GM18870 (cell line): ENCODE results near the gene CCNJ.
"Not testable (repeated sequence)": the region's sequence is repeated elsewhere in the genome, so short reads cannot be mapped to it uniquely, and the experiment has no call there.

Source experiments
- ATAC-seq: cut with Tn5 transposase; IDR thresholded peaks from one replicate; pipeline ENCODE4 v1.9.1; 2021; ENCODE audit warnings: moderate library complexity; ENCODE audit not compliant: unreplicated experiment

The CCNJ gene, protein sequence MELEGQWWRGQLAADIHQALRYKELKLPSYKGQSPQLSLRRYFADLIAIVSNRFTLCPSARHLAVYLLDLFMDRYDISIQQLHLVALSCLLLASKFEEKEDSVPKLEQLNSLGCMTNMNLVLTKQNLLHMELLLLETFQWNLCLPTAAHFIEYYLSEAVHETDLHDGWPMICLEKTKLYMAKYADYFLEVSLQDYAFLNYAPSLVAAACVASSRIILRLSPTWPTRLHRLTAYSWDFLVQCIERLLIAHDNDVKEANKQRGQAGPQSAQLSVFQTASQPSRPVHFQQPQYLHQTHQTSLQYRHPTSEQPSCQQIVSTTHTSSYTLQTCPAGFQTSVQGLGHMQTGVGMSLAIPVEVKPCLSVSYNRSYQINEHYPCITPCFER

DNA sequence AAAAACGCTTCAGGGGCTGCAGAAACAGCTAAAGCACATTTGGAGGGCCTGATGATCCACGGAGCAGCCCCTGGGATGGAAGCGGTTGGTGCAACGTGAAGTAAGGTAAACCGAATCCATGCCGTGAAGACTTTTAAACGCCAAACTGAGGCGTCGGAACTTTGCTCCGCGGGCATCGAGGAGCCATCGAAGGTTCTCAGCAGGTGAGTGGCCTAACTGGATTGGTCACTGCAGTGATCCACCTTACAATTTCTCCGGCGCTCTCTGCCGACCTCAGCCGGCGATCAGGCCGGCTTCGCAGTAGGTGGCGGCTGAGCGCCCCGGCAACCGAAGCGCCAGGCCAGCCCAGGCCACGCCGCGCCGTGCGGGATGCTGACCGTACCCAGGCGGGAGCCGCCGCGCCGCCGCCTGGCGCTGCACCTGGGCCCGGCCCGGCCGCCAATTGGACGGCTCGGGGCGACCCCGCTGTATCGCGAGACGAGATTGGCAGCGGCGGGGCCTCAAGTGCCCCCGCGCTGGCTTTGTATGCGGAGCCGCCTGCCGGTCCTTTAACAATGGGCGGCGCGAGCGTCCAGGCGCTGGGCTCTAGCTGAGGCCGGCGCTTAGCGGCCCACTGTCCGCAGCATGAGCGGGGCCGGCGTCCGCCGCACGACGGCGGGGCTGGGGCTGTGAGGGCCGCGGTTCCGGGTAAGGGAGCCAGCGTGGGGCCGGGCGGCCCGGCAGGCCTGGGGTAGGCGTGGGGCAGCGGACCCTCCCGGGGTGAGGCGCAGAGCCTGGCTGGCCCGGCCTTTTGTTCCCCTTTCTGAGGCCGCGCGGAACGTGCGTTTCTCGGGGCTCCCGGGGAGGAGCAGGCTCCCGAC is at the start of gene CCNJ:
TSS of gene CCNJ (plus strand) at position 551 of the 860 bp plus-strand sequence. CDS start 811 bp downstream, outside the sequence.
- peak; percentile 44 for ATAC-seq

DNA sequence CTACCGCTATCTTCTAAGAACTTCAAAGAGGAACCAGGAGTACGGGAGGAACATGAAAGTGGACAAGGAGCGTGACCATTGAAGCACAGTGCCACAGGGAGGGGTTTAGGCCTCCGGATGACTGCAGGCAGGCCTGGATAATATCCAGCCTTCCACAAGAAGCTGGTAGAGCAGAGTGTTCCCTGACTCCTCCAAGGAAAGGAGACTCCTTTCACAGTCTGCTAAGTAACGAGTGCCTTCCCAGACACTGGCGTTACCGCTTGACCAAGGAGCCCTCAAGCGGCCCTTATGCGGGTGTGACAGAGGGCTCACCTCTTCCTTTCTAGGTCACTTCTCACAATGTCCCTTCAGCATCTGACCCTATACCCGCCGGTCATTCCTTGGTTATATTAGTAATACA is 49.0 kb upstream of the CCNJ start:
- ATAC-seq = not testable (repeated sequence)

DNA sequence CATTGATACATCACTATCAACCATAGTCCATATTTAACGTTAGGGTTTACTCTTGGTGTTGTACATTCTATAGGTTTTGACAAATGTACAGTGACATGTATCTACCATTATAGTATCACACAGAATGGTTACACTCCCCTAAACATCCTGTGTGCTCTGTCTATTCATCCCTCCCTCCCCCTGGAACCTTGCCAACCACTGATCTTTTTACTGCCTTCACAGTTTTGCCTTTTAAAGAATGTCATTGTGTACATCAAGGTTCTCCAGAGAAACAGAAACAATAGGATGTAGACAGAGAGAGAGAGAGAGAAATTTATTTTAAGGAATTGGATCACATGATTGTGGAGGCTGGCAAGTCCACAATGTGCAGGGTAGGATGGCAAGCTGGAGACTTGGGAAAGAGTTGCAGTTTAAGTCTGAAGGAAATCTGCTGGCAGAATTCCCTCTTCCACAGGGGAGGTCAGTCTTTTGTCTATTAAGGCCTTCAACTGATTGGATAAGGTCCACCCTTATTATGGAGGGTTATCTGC is 45.1 kb upstream of the CCNJ start:
- no peak for ATAC-seq

DNA sequence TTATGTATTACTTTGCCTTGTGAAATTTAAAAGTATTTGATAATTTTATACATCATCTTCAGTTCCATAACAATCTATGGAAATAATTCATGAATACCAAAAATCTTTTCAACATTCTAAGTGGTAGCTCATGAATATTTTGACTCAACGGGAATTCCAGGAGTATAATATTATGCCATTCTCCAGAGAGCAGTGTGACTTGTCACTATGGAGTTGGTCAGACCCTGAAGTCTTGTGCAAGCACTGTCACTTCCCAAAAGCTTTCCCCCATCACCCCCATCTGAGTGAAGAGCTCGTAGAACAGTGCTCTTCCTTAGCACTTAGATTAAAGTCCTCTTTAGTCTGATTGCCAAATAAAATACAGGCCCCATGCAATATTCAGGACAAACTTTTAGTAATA is 29.4 kb upstream of the CCNJ start:
- no peak for ATAC-seq

DNA sequence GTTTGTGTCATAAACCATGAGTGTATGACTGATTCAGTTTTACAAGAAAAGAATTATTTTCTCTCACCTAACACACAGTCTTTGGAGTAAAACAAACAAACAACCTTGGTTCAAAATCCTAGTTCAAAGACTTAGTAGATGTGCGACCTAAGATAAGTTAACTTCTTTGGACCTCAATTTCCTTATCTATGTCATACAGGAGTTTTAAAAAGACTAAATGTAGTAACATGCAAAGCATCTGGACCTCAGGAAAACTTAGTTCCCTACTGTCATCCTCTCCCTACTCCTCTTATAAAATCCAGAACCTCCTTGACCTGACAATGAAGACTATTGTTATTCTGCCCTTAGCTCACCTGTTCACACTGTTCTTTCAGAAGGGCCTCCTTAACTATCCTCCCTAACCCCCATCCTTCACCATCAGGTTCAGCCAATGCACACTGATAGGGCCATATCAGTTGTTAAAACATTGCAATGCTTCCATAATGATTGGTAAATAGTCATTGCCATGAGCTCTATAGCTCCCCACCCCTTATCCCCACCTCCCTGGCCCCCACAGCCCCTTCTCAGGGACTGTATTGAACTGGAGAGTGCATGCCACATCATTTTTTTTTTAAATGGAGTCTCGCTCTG is 28.8 kb upstream of the CCNJ start:
- no peak for ATAC-seq

DNA sequence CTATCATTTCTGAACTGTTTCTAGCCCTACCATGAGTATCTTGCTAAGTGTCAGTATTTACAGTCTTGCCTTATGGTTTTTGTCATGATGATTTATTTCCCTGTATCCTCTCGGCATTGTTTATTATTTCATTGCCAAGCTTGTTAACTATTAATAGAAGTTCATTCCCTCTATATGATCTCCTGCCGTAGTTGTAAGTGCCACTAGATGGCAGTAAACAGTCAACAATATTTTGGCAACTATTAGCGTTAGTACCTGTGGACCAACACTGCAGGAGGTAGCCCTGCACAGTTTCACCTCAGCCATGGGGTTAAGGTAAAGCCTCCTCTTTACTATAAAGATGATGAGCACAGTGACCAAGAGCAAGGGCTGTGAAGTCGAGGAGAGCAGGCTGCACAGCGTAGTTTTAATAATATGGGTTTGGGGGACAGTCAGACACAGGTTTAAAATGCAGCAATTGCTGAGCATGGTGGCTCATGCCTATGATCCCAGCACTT is 26.1 kb upstream of the CCNJ start:
- peak; percentile 57 for ATAC-seq

DNA sequence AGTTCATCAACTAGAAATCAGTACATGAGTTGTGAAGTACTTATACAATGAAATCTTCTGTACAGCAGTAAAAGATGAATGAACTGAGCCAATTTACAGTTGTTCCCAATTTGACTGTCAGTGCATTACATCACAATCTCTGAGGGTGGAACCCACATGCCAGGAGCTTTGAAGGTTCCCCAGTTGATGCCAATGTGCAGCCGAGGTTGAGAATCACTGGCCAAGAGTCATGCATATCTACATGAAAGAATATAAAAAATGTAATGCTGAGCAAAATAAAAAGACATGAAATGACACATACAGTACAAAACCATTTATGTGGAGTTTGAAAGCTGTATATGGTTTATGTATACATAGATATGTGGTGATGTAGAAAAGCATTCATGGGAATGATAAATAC is 22.1 kb upstream of the CCNJ start:
- no peak for ATAC-seq

DNA sequence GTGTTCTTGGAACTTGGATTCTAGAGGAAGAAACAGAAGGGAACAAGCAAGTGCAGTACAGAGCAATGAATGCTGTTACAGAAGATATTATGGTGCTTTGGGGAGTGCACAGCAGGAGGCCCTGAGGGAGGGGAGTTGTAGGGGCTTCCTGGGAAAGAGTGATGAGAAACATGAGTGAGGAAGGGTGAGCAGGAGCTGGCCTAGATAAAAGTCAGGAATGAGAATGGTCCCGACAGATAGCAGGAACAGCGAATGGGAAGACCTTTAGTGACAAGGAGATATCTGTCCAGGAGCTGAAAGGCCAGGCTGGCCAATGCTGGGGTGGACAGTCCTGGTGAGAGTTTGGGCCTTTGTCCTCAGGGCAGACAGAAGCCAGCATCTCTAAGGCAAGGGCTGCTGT is 20.6 kb upstream of the CCNJ start:
- ATAC-seq = no peak

DNA sequence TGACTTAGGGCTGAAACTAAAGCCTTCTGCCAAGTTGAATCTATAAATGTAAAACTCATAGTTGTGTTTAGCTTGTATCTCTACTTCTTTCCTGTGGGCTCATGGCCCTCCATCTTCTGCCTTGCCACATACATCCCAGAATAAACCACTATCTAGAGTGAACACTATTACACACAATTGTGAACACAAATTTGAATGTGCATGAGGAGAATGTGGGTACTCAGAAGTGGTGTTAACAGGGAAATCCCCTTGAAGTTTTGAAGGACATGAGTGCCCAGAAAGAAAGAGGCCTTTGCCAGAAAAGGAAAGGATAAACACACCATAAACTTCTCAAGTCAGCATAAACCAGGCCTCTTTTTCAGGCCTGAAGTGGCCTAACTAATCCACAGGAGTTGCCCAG is 20.2 kb upstream of the CCNJ start:
- no peak for ATAC-seq

DNA sequence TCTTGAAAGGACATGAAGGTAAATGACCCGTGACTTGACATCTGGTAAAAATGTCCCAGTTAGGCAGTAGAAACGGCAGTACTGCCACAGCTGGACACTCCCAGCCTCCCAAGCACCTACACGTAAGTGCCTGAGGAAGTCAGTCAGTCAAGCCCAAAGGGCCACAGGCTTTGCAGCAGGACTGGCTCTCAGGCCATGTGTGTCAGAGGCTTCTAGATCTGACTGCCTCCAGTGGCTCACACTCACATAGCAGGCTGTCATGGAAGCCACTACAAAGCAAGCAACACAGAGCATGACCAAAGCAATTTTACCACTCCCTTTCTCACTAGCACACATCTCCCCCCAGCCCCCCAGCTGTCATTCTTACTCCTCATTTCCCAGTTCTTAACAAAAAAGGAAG is 17.8 kb upstream of the CCNJ start:
- ATAC-seq = no peak

DNA sequence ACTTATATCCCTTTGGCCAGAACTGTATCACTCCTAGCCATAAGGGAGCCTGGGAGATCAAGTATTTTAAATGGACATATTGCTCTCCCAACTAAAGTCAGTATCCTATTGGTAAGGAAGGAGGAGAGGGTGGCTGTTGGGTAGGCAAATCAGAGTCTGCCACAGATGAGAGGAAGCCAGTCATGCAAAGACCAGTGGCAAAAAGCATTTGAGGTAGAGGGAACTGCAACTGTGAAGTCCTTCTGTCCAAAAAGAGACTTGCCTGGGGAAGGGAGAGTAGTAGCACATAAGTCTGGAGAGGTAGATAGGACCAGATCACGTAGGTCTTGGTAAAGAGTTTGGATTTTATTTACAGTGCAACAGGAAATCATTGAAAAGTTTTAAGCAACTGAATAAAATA is 8.8 kb upstream of the CCNJ start:
- no peak for ATAC-seq

DNA sequence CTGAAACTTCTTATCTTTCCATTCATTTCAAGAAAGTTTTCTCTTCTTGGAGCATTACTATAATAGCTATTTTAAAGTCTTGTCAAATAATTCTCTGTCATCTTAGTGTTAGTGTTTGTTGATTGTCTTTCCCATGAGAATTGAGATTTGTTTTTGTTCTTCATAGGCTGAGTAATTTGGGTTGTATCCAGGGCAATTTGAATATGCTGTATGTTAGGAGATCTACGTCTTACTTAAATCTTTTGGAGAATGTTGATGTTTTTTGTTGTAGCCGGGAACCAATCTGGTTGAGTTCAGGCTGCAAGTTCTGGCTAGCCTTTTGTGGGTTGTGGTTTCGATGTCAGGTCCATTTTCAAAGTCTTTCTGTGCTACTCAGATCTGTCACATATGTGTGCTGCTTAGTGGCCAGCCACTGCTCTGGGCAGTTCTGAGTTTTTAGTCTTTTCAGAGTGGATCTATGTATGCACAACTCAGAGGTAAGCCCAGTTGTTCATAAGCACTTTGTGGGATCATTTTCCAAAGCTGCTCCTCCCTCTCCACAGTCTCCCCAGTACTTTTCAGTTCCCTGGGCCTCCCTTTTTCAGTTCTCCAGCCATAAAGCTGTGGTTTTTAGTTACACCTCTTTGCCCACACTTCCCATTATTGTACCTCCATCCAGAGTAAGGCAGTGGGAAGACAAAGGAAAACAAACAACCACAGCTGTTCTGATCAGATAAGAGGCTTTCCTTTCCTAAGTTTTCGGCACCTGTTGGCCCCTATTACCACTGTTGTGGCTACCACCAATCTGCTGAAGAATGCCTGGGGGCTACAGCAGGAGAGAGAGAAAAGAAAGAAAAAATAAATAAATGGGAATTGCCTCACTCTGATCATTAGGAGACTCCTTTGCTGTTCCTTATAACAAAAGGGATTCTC is 4.7 kb upstream of the CCNJ start:
- no peak for ATAC-seq

DNA sequence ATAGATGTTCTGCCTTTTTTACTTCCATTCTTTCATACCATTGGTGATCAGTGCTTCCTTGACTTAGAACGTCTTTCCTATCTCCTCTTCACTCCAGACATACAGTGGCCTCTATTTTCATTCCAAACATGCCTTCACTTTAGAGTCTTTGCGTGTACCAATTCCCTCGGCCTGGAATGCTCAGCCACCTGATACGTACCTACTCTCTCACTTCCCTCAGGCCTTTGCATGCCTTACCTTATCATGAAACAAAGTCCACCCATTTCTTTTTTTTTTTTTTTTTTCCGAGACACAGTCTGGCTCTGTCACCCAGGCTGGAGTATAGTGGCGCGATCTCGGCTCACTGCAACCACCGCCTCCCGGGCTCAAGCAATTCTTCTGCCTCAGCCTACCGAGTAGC is 2.2 kb upstream of the CCNJ start:
- ATAC-seq = no peak

DNA sequence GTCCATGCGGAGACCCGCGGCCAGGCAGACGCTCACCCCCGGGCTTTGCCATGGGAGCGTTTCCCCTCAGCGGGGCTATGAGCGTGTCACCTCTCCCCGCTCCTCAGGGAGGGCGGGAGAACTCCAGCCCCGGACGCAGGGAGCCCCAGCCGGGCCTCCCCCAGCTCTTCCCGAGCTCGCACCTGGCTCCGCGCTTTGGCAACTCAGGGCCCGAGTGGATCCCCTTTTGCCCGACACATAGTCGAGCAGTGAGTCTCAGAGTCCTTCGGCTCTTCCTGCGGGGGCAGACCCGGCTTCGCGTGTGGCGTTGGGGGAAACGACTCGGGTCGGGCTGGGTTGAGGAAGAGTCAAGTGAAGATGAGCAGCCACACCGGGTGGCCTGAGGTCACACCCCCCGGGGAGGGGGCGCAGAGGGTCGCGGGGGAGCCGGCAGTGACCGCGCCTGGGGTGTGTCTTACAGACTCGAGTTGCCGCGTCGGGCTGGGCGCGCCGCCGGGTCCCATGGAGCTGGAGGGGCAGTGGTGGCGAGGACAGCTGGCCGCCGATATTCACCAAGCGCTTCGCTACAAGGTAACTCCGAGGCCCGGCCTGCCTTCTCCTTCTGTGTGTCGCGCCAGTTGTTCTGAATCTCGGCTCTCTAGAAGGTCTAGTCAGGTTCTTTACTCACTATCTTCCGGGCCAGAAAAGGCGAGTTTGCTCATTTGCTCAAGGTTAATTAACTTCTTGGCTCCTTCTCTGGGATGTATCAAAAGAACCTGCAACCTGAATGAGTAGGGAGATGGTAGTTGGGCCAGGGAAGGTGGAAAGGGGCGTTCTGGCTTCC is 721 bp downstream of the CCNJ start:
- ATAC-seq = peak; percentile 35

DNA sequence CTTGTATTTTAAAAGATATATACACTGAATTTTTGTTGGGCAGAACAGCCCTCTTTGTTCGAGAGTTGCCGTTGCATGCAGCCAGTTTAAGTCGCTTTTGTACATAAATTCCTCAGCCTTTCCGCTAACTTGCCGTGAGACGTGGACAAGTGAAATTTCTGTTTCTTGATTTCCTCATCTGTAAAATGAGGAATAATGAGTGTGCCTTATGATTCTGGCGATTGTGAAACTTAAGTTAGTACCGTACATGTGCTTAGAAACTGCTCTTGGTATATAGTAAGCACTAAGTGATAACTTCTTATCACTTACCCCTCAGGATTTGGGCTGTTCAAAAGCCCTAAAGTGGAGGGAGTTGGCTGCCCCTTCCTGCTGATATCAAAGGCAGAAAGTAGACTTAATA is 1.4 kb downstream of the CCNJ start:
- ATAC-seq = no peak

DNA sequence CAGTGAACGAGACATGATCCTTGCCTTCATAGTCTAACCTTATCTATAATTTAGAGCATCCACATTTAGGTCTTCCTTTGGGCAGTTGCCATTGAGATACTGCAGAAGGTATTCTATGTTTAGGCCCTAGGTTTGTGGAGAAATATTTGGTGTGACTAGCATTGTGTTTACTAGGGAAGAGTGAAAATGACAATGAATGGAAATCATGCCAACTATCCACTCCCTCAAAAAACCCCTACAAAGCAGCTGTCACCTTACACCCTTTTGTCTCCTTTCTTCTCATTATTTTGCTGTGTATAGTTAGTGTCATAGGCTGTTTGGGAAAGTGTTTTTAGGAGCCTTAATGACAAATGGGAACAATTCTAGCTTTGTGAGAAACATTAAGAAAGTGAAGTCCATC is 3.2 kb downstream of the CCNJ start:
- no peak for ATAC-seq

DNA sequence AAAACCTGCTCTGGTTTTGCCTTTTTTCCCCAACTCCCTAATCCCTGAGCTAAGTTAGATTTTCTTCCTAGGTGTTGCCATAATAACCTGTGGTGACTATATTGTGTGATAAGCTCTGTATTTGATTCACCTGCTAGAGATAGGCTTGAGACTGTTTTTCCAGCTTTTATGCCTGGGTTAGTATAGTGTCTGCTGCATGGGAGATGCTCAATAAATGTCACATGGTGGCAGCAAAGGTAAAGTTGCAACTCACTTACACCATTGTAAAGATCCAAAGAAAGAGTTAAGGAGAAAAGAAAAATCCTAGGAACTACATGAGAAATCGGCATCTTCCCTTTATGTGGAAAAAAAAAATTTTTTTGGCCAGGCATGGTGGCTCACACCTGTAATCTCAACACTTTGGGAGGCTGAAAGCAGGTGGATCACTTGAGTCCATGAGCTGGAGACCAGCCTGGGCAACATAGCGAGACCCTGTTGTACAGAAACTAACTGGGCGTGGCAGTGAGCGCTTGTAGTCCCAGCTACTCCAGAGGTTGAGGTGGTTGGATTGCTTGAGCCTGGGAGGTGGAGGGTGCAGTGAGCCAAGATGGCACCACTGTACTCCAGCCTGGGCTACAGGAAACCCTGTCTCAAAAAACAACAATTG is 3.7 kb downstream of the CCNJ start:
- no peak for ATAC-seq

DNA sequence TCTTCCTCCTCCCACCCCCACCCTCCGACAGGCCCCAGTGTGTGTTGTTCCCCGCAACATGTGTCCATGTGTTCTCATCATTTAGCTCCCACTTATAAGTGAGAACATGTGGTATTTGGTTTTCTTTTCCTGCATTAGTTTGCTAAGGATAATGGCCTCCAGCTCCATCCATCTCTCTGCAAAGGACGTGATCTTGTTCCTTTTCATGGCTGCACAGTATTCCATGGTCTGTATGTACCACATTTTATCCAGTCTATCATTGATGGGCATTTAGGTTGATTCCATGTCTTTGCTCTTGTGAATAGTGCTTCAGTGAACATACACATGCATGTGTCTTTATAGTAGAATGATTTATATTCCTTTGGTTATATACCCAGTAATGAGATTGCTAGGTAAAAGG is 4.5 kb downstream of the CCNJ start:
- ATAC-seq = not testable (repeated sequence)

DNA sequence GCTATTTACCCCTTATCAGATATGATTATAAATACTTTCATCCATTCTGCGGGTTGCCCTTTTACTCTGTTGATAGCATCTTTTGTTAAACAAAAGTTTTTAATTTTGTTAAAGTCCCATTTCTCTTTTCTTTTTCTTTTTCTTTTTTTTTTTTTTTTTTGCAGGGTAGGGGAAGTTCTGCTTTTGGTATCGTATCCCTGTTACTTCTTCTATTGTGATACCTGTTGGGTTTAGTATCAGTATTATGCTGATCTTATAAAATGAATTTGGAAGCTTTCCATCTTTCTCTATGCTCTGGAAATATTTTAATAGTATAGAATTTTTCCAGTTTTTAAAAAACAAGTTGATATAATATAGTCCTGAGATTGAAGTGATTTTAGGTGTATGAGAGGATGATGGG is 6.0 kb downstream of the CCNJ start:
- no peak for ATAC-seq
